ENCODE measurements around the gene SERINC2.
"Not testable (repeated sequence)": the region's sequence is repeated elsewhere in the genome, so short reads cannot be mapped to it uniquely, and the experiment has no call there.

The SERINC2 gene

DNA sequence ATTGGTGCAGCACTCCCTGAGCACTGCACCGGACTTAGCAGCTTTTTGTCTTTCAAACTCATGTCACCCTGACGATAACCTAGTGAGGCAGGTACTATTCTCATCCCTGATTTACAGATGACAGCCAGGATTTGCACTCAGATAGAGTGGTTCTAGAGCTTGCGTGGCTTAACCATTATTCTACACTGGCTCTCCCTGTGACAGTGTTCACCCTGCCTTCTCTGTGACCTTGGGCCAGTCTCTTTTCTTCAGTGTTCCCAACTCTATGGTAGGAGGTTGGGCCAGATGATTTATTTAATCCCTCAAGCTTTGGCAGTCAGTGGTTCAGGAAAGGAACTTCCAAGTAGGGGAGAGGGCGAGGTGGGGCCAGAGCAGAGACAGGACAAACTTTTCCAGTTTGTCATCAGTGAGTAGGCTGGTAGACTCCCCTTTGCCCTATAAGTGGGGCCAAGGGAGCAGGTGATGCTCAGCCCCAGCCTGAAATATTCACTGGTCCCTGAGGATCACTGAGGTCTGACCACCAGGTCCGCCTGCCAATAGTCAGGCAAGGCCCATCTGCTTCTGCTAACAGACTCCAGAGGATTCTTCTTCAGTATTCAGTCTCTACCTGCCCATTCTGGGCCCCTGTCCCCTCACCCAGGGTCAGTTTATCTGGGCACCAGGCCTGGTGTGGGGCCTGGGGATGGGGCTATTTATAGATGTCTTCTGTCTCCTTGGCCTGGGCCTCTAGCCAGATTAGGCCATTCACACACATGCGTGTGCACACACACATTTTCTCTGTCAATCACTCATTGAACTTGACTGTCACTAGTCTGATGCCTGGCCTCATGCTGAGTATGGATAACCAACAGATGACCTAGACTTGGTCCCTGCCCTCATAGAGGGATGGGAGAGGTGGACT, 31.4 kb upstream of the SERINC2 start:
- ATAC-seq, result no peak
- TF ChIP-seq, protein P1, sequence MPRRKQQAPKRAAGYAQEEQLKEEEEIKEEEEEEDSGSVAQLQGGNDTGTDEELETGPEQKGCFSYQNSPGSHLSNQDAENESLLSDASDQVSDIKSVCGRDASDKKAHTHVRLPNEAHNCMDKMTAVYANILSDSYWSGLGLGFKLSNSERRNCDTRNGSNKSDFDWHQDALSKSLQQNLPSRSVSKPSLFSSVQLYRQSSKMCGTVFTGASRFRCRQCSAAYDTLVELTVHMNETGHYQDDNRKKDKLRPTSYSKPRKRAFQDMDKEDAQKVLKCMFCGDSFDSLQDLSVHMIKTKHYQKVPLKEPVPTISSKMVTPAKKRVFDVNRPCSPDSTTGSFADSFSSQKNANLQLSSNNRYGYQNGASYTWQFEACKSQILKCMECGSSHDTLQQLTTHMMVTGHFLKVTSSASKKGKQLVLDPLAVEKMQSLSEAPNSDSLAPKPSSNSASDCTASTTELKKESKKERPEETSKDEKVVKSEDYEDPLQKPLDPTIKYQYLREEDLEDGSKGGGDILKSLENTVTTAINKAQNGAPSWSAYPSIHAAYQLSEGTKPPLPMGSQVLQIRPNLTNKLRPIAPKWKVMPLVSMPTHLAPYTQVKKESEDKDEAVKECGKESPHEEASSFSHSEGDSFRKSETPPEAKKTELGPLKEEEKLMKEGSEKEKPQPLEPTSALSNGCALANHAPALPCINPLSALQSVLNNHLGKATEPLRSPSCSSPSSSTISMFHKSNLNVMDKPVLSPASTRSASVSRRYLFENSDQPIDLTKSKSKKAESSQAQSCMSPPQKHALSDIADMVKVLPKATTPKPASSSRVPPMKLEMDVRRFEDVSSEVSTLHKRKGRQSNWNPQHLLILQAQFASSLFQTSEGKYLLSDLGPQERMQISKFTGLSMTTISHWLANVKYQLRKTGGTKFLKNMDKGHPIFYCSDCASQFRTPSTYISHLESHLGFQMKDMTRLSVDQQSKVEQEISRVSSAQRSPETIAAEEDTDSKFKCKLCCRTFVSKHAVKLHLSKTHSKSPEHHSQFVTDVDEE (CRISPR knock-in tag; IDR thresholded peaks at IDR 0.05), result no peak
- TF ChIP-seq PPARA (CRISPR knock-in tag; IDR thresholded peaks at IDR 0.05; ENCODE audit: borderline replicate concordance), result no peak
- no peak for TF ChIP-seq ZNF70 (CRISPR knock-in tag; IDR thresholded peaks at IDR 0.05)

DNA sequence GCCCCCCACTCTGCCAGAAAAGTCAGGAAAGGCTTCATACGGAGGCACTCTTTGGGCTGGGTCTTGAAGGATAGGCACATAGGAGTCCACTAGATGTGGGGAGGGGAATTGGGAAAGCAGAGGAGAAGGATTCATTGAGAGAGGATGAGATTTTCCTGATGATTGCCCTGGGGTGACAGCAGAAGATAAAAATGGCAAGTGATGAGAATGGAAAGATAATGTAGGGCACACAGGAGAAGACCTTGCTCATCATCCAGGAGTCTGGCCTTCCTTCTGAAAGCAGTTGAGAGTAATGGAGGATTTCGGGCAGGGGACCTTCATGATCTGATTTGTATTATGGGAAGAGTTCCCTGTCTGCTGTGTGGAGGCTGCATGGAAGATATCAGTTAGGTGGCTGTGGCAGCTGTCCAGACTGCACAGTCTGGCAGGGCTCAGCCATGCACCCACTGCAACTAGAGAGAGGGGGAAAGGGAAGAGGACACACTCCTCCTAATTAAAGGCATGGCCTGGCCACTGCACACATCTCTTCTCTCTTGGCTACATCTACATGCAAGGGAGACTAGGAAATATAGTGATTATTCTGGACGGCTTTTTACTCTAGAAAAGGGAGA, 30.5 kb upstream of the SERINC2 start:
- ATAC-seq, result peak; percentile 67
- TF ChIP-seq TCF4 (CRISPR knock-in tag; IDR thresholded peaks at IDR 0.05; ENCODE audit: borderline replicate concordance) (0 out of 2 replicates have a peak, but pooled peaks have one; percentile 12), TOX (CRISPR knock-in tag; IDR thresholded peaks at IDR 0.05; ENCODE audit: borderline replicate concordance) (no peak), ZNF70 (CRISPR knock-in tag; IDR thresholded peaks at IDR 0.05) (0 out of 2 replicates have a peak, but pooled peaks have one; percentile 27)

DNA sequence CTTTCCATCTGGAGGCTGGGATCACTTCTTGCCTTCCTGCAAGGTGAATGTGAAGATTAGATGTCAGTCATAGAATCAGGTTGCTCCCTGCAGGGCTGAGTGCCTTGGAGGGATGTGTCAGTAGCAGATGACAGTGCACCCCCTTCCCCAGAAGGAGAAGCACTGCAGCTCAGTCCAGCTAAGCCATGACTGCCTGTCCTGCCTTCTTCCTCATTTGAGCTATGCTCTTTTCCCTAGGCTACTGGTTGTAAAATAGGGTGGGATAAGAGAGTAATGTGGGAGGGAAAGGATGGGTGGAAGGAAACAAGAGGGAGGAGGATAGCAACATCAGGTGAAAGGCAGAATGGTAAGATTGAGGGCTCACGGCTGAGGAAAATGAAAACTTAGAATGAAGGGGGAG, 29.0 kb upstream of the SERINC2 start:
- no peak for ATAC-seq

DNA sequence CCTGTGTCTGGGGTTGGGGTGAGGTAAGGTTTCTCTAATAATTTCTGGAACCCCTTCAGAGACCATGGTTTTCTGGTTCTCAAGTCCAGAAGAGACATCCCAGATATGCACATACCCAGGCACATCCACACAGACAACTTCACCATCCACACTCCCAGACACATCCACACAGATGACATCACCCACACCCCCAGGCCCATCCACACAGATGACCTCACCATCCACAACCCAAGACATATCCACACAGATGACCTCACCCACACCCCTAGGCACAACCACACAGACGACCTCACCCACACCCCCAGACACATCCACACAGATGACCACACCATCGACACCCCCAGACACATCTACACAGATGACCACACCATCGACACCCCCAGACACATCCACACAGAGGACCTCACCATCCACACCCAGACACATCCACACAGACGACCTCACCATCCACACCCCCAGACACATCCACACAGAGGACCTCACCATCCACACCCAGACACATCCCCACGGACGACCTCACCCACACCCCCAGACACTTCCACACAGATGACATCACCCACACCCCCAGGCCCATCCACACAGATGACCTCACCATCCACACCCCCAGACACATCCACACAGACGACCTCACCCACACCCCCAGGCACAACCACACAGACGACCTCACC, 26.3 kb upstream of the SERINC2 start:
- not testable (repeated sequence) for ATAC-seq

More for the DNA sequence above, 29.0 kb upstream of the SERINC2 start:
- TF ChIP-seq SNAI2 (CRISPR knock-in tag; IDR thresholded peaks at IDR 0.05) (no peak), ISL1 (CRISPR knock-in tag; IDR thresholded peaks at IDR 0.05) (no peak), ZFP3 (CRISPR knock-in tag; IDR thresholded peaks at IDR 0.05) (no peak), ZC3H10 (CRISPR knock-in tag; IDR thresholded peaks at IDR 0.05) (no peak), ZFP30 (CRISPR knock-in tag; IDR thresholded peaks at IDR 0.05) (no peak), CSDC2 (CRISPR knock-in tag; IDR thresholded peaks at IDR 0.05) (no peak), BACH2 (CRISPR knock-in tag; IDR thresholded peaks at IDR 0.05; ENCODE audit: borderline replicate concordance) (no peak), ESRRG (CRISPR knock-in tag; IDR thresholded peaks at IDR 0.05) (no peak), TCF4 (CRISPR knock-in tag; IDR thresholded peaks at IDR 0.05; ENCODE audit: borderline replicate concordance) (no peak), RARB (CRISPR knock-in tag; IDR thresholded peaks at IDR 0.05) (no peak), ARNTL (CRISPR knock-in tag; IDR thresholded peaks at IDR 0.05; ENCODE audit: borderline replicate concordance, low read depth) (no peak), PPARA (CRISPR knock-in tag; IDR thresholded peaks at IDR 0.05; ENCODE audit: borderline replicate concordance) (no peak), ZNF70 (CRISPR knock-in tag; IDR thresholded peaks at IDR 0.05) (no peak), OSR1 (CRISPR knock-in tag; IDR thresholded peaks at IDR 0.05) (no peak), ZNF8 (CRISPR knock-in tag; IDR thresholded peaks at IDR 0.05) (no peak), TOX (CRISPR knock-in tag; IDR thresholded peaks at IDR 0.05; ENCODE audit: borderline replicate concordance) (no peak)
- TF ChIP-seq, protein P2, sequence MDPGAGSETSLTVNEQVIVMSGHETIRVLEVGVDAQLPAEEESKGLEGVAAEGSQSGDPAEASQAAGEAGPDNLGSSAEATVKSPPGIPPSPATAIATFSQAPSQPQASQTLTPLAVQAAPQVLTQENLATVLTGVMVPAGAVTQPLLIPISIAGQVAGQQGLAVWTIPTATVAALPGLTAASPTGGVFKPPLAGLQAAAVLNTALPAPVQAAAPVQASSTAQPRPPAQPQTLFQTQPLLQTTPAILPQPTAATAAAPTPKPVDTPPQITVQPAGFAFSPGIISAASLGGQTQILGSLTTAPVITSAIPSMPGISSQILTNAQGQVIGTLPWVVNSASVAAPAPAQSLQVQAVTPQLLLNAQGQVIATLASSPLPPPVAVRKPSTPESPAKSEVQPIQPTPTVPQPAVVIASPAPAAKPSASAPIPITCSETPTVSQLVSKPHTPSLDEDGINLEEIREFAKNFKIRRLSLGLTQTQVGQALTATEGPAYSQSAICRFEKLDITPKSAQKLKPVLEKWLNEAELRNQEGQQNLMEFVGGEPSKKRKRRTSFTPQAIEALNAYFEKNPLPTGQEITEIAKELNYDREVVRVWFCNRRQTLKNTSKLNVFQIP (CRISPR knock-in tag; IDR thresholded peaks at IDR 0.05; ENCODE audit: borderline replicate concordance, low read depth), result no peak
- TF ChIP-seq, protein P1 (CRISPR knock-in tag; IDR thresholded peaks at IDR 0.05), result no peak
- TF ChIP-seq, protein P3, sequence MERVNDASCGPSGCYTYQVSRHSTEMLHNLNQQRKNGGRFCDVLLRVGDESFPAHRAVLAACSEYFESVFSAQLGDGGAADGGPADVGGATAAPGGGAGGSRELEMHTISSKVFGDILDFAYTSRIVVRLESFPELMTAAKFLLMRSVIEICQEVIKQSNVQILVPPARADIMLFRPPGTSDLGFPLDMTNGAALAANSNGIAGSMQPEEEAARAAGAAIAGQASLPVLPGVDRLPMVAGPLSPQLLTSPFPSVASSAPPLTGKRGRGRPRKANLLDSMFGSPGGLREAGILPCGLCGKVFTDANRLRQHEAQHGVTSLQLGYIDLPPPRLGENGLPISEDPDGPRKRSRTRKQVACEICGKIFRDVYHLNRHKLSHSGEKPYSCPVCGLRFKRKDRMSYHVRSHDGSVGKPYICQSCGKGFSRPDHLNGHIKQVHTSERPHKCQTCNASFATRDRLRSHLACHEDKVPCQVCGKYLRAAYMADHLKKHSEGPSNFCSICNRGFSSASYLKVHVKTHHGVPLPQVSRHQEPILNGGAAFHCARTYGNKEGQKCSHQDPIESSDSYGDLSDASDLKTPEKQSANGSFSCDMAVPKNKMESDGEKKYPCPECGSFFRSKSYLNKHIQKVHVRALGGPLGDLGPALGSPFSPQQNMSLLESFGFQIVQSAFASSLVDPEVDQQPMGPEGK (CRISPR knock-in tag; IDR thresholded peaks at IDR 0.05; ENCODE audit: borderline replicate concordance), result no peak
- TF ChIP-seq, protein P4, sequence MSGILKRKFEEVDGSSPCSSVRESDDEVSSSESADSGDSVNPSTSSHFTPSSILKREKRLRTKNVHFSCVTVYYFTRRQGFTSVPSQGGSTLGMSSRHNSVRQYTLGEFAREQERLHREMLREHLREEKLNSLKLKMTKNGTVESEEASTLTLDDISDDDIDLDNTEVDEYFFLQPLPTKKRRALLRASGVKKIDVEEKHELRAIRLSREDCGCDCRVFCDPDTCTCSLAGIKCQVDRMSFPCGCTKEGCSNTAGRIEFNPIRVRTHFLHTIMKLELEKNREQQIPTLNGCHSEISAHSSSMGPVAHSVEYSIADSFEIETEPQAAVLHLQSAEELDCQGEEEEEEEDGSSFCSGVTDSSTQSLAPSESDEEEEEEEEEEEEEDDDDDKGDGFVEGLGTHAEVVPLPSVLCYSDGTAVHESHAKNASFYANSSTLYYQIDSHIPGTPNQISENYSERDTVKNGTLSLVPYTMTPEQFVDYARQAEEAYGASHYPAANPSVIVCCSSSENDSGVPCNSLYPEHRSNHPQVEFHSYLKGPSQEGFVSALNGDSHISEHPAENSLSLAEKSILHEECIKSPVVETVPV (CRISPR knock-in tag; IDR thresholded peaks at IDR 0.05), result no peak
